A549 (cell line): ENCODE results near the gene LAMB1.

Source experiments
- MAZ ChIP-seq: fragments of 150-350 bp; IDR thresholded peaks from 2 replicates; pipeline ENCODE4 v1.6.1; 2014; ENCODE audit warnings: antibody characterized with exemption, low read depth, low read length, borderline replicate concordance
- MYC ChIP-seq: IDR thresholded peaks from 2 replicates; pipeline ENCODE4 v1.6.1; 2012; ENCODE audit warnings: mild to moderate bottlenecking, inconsistent platforms, low read length, improper control_type of control experiment, borderline replicate concordance
- PBX3 ChIP-seq: IDR thresholded peaks from 2 replicates; pipeline ENCODE4 v1.6.1; 2012
- POLR2A ChIP-seq: IDR thresholded peaks from 2 replicates; pipeline ENCODE4 v1.6.1; 2012; ENCODE audit warnings: mild to moderate bottlenecking, low read length

GRCh38 chr7:108017776-108018151, 14.8 kb upstream of the LAMB1 start:
- TF ChIP-seq PBX3 (no peak), MAZ (no peak), MYC (no peak), POLR2A (no peak)
